Measurements from ENCODE around the gene DMTF1.

DMTF1 gene

GRCh38 chr7:87171282-87171934, 19.2 kb downstream of the DMTF1 start:
- no peak for TF ChIP-seq CTCF (IDR thresholded peaks at IDR 0.05)
- Histone ChIP-seq H3K4me3 (no peak overlapping the region), H3K27ac (no peak overlapping the region)
- no peak for DNase-seq (ENCODE audit: low spot score)

GRCh38 chr7:87173471-87173870, 21.2 kb downstream of the DMTF1 start:
- DNase-seq (ENCODE audit: low spot score) = no peak
- no peak for TF ChIP-seq CTCF (IDR thresholded peaks at IDR 0.05)
- no peak overlapping the region for H3K4me3 ChIP-seq
- no peak overlapping the region for H3K27ac ChIP-seq

- Histone ChIP-seq H3K4me3 (no peak overlapping the region), H3K27ac (no peak overlapping the region)
- no peak for DNase-seq (ENCODE audit: low spot score)
- TF ChIP-seq CTCF (IDR thresholded peaks at IDR 0.05) = no peak
Measured at GRCh38 chr7:87178320-87178719, 26.1 kb downstream of the DMTF1 start.

- TF ChIP-seq CTCF (IDR thresholded peaks at IDR 0.05) = no peak
- Histone ChIP-seq H3K27ac (no peak overlapping the region), H3K4me3 (no peak overlapping the region)
- DNase-seq (ENCODE audit: low spot score) = no peak
Measured at GRCh38 chr7:87179180-87179579, 26.9 kb downstream of the DMTF1 start.

- H3K4me3 ChIP-seq = no peak overlapping the region
- TF ChIP-seq CTCF (IDR thresholded peaks at IDR 0.05) = no peak
- no peak overlapping the region for H3K27ac ChIP-seq
- no peak for DNase-seq (ENCODE audit: low spot score)
Measured at GRCh38 chr7:87187120-87187519, 34.9 kb downstream of the DMTF1 start.

GRCh38 chr7:87188930-87189329, 36.7 kb downstream of the DMTF1 start:
- TF ChIP-seq CTCF (IDR thresholded peaks at IDR 0.05) = no peak
- DNase-seq (ENCODE audit: low spot score) = no peak

GRCh38 chr7:87190783-87191182, 38.5 kb downstream of the DMTF1 start:
- Histone ChIP-seq H3K4me3 (no peak overlapping the region), H3K27ac (no peak overlapping the region)
- no peak for DNase-seq (ENCODE audit: low spot score)
- TF ChIP-seq CTCF (IDR thresholded peaks at IDR 0.05) = no peak

More at GRCh38 chr7:87188930-87189329, 36.7 kb downstream of the DMTF1 start:
- H3K4me3 ChIP-seq = no peak overlapping the region
- H3K27ac ChIP-seq = no peak overlapping the region

Measured in coronary artery (tissue), 2 donors.